Mesenchymal stem cell (in vitro differentiated cells and primary cell): Measurements from ENCODE around the gene PRDM2.

ENCODE experiments used
- DNase-seq: peaks from one replicate; pipeline ENCODE4 v3.0.0-alpha.2; 2013
- H2AFZ ChIP-seq: one replicate; pipeline ENCODE4 v1.6.1; 2013; ENCODE audit warnings: low read depth, mild to moderate bottlenecking, control low read depth, inconsistent platforms, low read length, moderate library complexity
- H2AK5ac ChIP-seq: 2 replicates; pipeline ENCODE4 v1.6.1; 2013; ENCODE audit warnings: low read length, moderate library complexity, mild to moderate bottlenecking, inconsistent platforms; ENCODE audit not compliant: severe bottlenecking
- H2BK120ac ChIP-seq: one replicate; pipeline ENCODE4 v1.6.1; 2013; ENCODE audit warnings: low read depth, mild to moderate bottlenecking, inconsistent platforms, low read length, moderate library complexity
- H2BK12ac ChIP-seq, 2 experiments: one replicate each; pipeline ENCODE4 v1.6.1; 2013; ENCODE audit warnings: inconsistent platforms in 2 of 2, low read length in 2 of 2, mild to moderate bottlenecking in 2 of 2, moderate library complexity in 2 of 2, control low read depth in 1 of 2
- H2BK15ac ChIP-seq: one replicate; pipeline ENCODE4 v1.6.1; 2013; ENCODE audit warnings: mild to moderate bottlenecking, low read depth, inconsistent platforms; ENCODE audit not compliant: poor library complexity, severe bottlenecking
- H2BK5ac ChIP-seq: 2 replicates; pipeline ENCODE4 v1.6.1; 2013; ENCODE audit warnings: low read depth, mild to moderate bottlenecking, low read length, control low read depth, inconsistent platforms; ENCODE audit not compliant: poor library complexity, severe bottlenecking
- H3K14ac ChIP-seq, 2 experiments: one replicate each; pipeline ENCODE4 v1.6.1; 2013; ENCODE audit warnings: inconsistent platforms in 2 of 2, low read length in 2 of 2, control low read depth in 1 of 2, mild to moderate bottlenecking in 1 of 2, moderate library complexity in 1 of 2
- H3K18ac ChIP-seq, 2 experiments: one replicate each; pipeline ENCODE4 v1.6.1; 2013; ENCODE audit warnings: inconsistent platforms in 2 of 2, low read length in 2 of 2, control low read depth in 1 of 2, low read depth in 1 of 2, mild to moderate bottlenecking in 1 of 2
- H3K23ac ChIP-seq, 2 experiments: one replicate each; pipeline ENCODE4 v1.6.1; 2013; ENCODE audit warnings: inconsistent platforms in 2 of 2, low read length in 2 of 2, mild to moderate bottlenecking in 2 of 2, moderate library complexity in 2 of 2, control low read depth in 1 of 2
- H3K27ac ChIP-seq: 2 replicates; pipeline ENCODE4 v1.5.1; 2013; ENCODE audit warnings: mild to moderate bottlenecking, moderate library complexity, low read length, control low read depth, inconsistent platforms; ENCODE audit not compliant: poor library complexity, severe bottlenecking
- H3K27me3 ChIP-seq, 2 experiments: 2 replicates each; pipeline versions ENCODE4 v1.6.1 to v1.7.0; 2013; ENCODE audit warnings: low read length in 2 of 2, mild to moderate bottlenecking in 2 of 2, moderate library complexity in 2 of 2, control low read depth in 1 of 2, inconsistent platforms in 1 of 2; ENCODE audit not compliant: control insufficient read depth in 1 of 2, insufficient read depth in 1 of 2
- H3K36me3 ChIP-seq, 2 experiments: 2 replicates each; pipeline versions ENCODE4 v1.6.1 to v1.7.0; 2013; ENCODE audit warnings: low read length in 2 of 2, control low read depth in 1 of 2, inconsistent platforms in 1 of 2, low read depth in 1 of 2, mild to moderate bottlenecking in 1 of 2; ENCODE audit not compliant: insufficient read depth in 2 of 2, control insufficient read depth in 1 of 2
- H3K4ac ChIP-seq, 2 experiments: one replicate each; pipeline ENCODE4 v1.6.1; 2013; ENCODE audit warnings: inconsistent platforms in 2 of 2, low read length in 2 of 2, mild to moderate bottlenecking in 2 of 2, moderate library complexity in 2 of 2, control low read depth in 1 of 2, low read depth in 1 of 2
- H3K4me1 ChIP-seq: 2 replicates; pipeline ENCODE4 v1.6.1; 2013; ENCODE audit warnings: low read depth, low read length, control low read depth; ENCODE audit not compliant: control insufficient read depth, insufficient read depth
- H3K4me2 ChIP-seq: 2 replicates; pipeline ENCODE4 v1.6.1; 2013; ENCODE audit warnings: low read length, mild to moderate bottlenecking, inconsistent platforms; ENCODE audit not compliant: poor library complexity, severe bottlenecking
- H3K4me3 ChIP-seq, 2 experiments: 2 replicates each; pipeline versions ENCODE4 v1.5.1 to v1.7.0; 2013; ENCODE audit warnings: low read length in 2 of 2, mild to moderate bottlenecking in 2 of 2, control low read depth in 1 of 2, low read depth in 1 of 2; ENCODE audit not compliant: insufficient read depth in 1 of 2
- H3K79me1 ChIP-seq: replicated peaks from 2 replicates; pipeline ENCODE4 v1.6.1; 2013; ENCODE audit warnings: mild to moderate bottlenecking, control low read depth, low read length, inconsistent platforms; ENCODE audit not compliant: poor library complexity, severe bottlenecking
- H3K9ac ChIP-seq: 2 replicates; pipeline ENCODE4 v1.7.0; 2013; ENCODE audit warnings: mild to moderate bottlenecking, low read length, moderate library complexity
- H3K9me3 ChIP-seq: 2 replicates; pipeline ENCODE4 v1.7.0; 2013; ENCODE audit warnings: mild to moderate bottlenecking, low read length; ENCODE audit not compliant: control insufficient read depth
- H4K8ac ChIP-seq: one replicate; pipeline ENCODE4 v1.6.1; 2013; ENCODE audit warnings: inconsistent platforms, mild to moderate bottlenecking, low read length, moderate library complexity
- H4K91ac ChIP-seq: one replicate; pipeline ENCODE4 v1.6.1; 2013; ENCODE audit warnings: mild to moderate bottlenecking, low read length, inconsistent platforms
- WGBS: methylation state at CpG from one replicate; pipeline ENCODE4 v1.1.7; 2013; ENCODE audit warnings: mixed read lengths; 5-methylcytosine and 5-hydroxymethylcytosine counted together

Gene PRDM2

DNA sequence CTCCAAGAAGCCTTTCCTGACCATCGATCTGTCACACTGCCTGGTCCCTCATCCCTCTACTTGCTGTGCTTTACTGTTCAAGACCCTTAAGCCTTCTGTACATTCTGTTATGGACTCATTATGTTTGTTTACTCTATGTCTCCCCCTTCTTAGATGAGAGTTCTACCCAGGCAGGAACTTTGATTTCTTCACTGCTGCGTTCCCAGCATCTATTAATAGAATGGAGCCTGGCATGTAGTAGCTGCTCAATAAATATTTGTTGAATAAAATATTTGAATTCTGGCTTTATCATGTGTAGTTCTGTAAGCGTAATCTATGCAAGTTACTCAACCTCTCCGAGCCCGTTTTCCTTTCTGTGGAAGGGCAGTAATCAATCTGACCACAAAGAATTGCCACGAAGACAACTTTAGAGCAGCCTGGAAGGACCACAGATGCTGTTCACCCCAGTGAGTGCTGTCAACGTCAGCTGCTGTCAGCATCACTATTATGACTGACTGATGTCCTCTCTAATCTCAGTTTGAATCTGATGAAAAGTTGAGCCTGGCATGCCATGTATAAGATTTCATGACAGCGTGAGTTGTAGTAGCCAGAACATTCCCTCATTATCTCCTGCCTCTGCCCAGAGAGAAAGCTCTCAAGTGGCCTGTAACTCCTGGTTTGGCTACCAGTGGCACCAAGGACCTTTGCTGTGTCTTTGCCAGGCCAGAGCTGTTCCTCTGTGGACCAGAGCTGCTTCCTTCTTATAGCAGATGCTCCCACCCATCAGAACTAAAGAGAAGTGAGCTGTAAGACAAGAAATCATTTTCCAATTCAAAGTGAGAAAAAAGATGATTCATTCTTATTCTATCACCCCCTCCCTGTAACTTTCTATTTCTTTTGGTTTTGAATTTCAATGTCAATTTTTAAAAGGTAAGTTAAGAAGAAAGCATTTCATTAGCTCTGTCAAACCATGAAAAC lies 94.5 kb downstream of the PRDM2 start:
- Histone ChIP-seq H3K36me3 (peaks cover 19 to 52% of the 10 kb centered on the region in 2 experiments), H3K9me3 (no peaks in the 10 kb centered on the region), H3K18ac (no peak overlapping the region), H3K4me2 (no peak overlapping the region), H3K27me3 (no peaks in the 10 kb centered on the region), H3K79me1 (peaks cover 46% of the 10 kb centered on the region), H3K4me3 (no peak overlapping the region), H3K9ac (no peak overlapping the region), H2BK15ac (no peak overlapping the region), H3K14ac (no peak overlapping the region), H2BK5ac (no peak overlapping the region), H3K23ac (no peak overlapping the region), H2BK120ac (no peak overlapping the region), H2AK5ac (no peak overlapping the region), H3K4me1 (peaks cover 6% of the 10 kb centered on the region), H3K4ac (no peak overlapping the region), H4K8ac (no peak overlapping the region), H3K27ac (no peak overlapping the region), H4K91ac (no peak overlapping the region), H2BK12ac (no peak overlapping the region), H2AFZ (no peak overlapping the region)
- WGBS = 94% methylated on average over 8 of the region's 8 CpGs
- no peak for DNase-seq

DNA sequence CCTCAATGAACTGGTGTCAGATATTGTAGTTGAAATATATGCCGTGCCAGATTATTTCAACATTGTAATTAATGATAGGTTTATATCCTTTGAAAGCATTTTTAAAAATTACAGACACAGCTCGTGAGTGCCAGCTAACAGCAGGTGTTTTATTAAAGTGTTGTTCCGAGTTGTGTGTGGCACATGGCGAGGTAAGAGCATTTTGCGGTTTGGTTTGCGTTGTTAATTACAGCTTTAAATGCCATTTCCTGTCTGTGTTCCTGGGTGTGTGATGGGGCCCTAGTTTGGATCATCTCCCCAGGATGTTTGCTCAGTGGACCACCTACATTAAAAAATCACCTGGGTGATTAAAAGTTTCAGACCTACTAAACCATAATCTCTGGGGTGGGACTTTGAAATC lies 97.4 kb downstream of the PRDM2 start:
- no peak overlapping the region for H3K4me3 ChIP-seq
- no peak overlapping the region for H3K4me2 ChIP-seq
- no peak overlapping the region for H2AFZ ChIP-seq
- H2BK120ac ChIP-seq = no peak overlapping the region
- H3K4ac ChIP-seq = no peak overlapping the region
- H2AK5ac ChIP-seq = no peak overlapping the region
- no peak overlapping the region for H4K91ac ChIP-seq
- H3K27me3 ChIP-seq = no peaks in the 10 kb centered on the region
- no peak overlapping the region for H3K23ac ChIP-seq
- 87% methylated on average over 5 of the region's 6 CpGs for WGBS
- H4K8ac ChIP-seq = no peak overlapping the region
- peaks cover 45% of the 10 kb centered on the region for H3K79me1 ChIP-seq
- DNase-seq = no peak
- H3K9me3 ChIP-seq = no peaks in the 10 kb centered on the region
- no peak overlapping the region for H3K9ac ChIP-seq
- no peak overlapping the region for H3K18ac ChIP-seq
- no peak overlapping the region for H2BK12ac ChIP-seq
- H3K4me1 ChIP-seq = peaks cover 10% of the 10 kb centered on the region
- no peak overlapping the region for H2BK15ac ChIP-seq
- peaks cover 21 to 34% of the 10 kb centered on the region in 2 experiments for H3K36me3 ChIP-seq
- no peak overlapping the region for H3K14ac ChIP-seq
- no peak overlapping the region for H2BK5ac ChIP-seq
- H3K27ac ChIP-seq = no peak overlapping the region

DNA sequence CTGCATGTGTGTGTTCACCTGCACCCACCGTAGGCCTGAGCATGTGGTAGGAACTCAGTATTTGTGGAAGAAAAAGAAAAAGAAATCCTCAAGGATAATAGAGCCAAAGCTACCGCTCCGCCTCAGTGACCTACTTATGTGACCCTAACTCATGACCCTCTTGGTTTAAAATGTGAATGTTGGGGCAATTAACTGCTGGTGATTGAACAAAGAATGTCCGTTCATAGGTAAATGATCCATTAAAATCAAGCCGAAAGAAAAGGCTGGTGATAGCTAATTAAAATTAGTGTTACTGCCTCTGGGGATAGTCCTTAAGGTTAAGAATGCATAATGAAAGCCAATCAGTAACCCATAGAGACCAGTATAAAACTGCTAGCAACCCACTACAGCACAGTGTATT lies 98.1 kb downstream of the PRDM2 start:
- Histone ChIP-seq H4K91ac (no peak overlapping the region), H3K4me1 (peaks cover 8% of the 10 kb centered on the region), H3K4ac (no peak overlapping the region), H3K9ac (no peak overlapping the region), H3K36me3 (peaks cover 17 to 30% of the 10 kb centered on the region in 2 experiments), H3K23ac (no peak overlapping the region), H4K8ac (no peak overlapping the region), H2BK5ac (no peak overlapping the region), H3K4me2 (no peak overlapping the region), H3K9me3 (no peaks in the 10 kb centered on the region), H3K27me3 (no peaks in the 10 kb centered on the region), H2BK15ac (no peak overlapping the region), H3K4me3 (no peak overlapping the region), H3K79me1 (peaks cover 45% of the 10 kb centered on the region), H2AFZ (no peak overlapping the region), H3K14ac (no peak overlapping the region), H3K18ac (no peak overlapping the region), H2BK12ac (no peak overlapping the region), H2AK5ac (no peak overlapping the region), H3K27ac (no peak overlapping the region), H2BK120ac (no peak overlapping the region)
- WGBS = 98% methylated on average over 5 of the region's 5 CpGs
- DNase-seq = no peak

DNA sequence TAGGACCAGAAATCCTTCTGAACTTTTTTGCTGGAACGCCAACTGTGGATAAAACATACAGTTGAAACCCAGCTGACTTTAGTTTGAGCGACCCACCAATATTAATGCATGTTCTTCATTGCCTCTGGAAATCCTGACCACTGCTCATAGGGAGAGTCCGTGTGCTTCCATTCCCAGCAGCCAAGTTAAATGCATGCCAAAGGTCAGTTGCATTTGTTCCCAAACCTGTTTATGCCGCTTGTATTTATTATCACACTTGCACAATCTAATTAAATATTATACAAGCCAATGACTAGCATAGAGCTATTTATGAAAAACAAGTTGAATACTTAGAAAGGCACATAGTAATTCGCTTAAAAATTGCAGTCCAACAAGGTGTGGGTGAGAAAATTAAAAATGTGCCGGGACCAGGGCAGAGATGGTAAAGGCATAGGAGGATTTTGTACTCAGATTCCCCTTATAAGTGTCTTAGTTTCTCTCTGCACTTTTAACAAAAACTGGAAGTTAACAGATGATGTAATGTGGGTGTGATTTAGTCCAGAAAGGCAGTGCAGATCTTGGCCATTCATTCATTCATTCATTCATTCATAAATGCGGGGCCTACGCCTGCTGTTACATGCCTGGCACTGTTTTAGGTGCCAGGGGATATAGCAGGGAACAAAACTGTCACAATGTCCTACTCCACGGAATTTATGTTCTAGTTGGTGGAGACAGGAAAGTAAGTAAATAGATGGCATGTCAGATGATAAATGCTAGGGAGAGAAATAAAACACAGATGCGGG lies 99.7 kb downstream of the PRDM2 start:
- no peak overlapping the region for H2BK120ac ChIP-seq
- no peak overlapping the region for H2BK5ac ChIP-seq
- H3K27ac ChIP-seq = no peak overlapping the region
- DNase-seq = no peak
- H3K4me2 ChIP-seq = no peak overlapping the region
- peaks cover 45% of the 10 kb centered on the region for H3K79me1 ChIP-seq
- H3K9me3 ChIP-seq = no peaks in the 10 kb centered on the region
- no peak overlapping the region for H3K18ac ChIP-seq
- 96% methylated on average over 9 of the region's 10 CpGs for WGBS
- H4K91ac ChIP-seq = no peak overlapping the region
- H3K9ac ChIP-seq = no peak overlapping the region
- H3K4me1 ChIP-seq = peaks cover 8% of the 10 kb centered on the region
- H3K36me3 ChIP-seq = peaks cover 9 to 21% of the 10 kb centered on the region in 2 experiments
- H2AFZ ChIP-seq = no peak overlapping the region
- H2BK12ac ChIP-seq = no peak overlapping the region
- no peak overlapping the region for H2BK15ac ChIP-seq
- no peak overlapping the region for H3K4ac ChIP-seq
- no peak overlapping the region for H2AK5ac ChIP-seq
- H3K23ac ChIP-seq = no peak overlapping the region
- H3K27me3 ChIP-seq = no peaks in the 10 kb centered on the region
- no peak overlapping the region for H3K14ac ChIP-seq
- H3K4me3 ChIP-seq = no peak overlapping the region
- H4K8ac ChIP-seq = no peak overlapping the region
